Amniotic epithelial cell (primary cell): ENCODE results near the gene ADNP.

Experiments
- DNase-seq: peaks from one replicate; pipeline ENCODE4 v3.0.0-alpha.2; 2010; ENCODE audit warnings: low read depth

The ADNP gene

DNA sequence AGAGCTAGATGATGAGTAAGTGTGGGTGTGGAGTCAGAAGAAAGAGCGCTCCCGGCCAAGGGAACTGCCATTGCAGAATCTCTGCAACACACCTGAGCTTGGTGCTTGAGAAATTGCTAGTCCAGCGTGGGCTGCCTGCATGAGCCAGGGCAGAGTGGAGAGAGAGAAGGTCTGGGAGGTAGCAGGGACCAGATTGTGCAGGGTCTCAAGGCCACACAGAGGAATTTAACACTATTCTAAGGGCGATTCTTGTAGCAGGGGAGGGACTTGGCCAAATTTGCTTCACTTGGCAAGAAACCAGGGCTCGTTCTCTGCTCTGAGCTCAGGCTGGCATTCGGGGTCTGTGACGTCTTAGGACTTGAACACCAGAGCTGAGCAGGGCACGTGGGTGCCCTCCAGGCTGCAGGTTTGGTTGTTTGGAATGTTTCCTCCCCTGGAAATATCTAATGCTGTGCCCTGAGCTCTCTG is 82.9 kb downstream of the ADNP start:
- peak; percentile 14 for DNase-seq

DNA sequence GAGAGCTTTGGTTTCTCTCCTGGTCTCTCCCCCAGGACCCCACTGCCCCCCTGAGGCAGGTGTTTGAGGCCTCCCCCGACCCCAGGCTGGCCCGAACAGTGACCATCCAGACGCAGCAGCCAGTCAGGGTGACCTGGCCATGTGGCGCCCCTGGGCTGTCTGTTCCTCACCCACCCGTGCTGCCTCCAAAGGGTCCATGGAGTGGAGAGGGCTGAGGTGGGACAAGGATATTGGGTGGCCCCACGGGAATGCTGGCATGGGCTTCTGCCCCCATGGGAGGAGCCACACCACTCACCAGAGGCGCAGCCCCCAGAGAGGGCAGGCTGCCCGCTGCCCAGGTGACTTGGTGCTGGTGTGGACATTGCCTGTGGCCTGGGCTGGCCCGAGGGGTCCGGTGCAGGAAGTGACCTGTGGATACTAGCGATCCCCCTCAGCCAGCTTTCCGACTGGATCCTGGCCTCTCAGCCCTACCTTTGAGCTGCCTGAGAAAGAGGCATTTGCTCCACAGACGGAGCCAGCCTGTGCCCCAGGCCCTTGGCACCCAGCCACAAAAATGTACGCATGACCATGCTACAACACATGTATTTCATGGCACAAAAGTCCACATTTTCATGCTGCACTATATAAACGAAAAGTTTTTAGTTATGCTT is 85.5 kb downstream of the ADNP start:
- DNase-seq = no peak

GRCh38 chr20:50844430-50845100 is 86.7 kb downstream of the ADNP start:
- peak; percentile 78 for DNase-seq

GRCh38 chr20:50843331-50844276 is 87.6 kb downstream of the ADNP start:
- no peak for DNase-seq

DNA sequence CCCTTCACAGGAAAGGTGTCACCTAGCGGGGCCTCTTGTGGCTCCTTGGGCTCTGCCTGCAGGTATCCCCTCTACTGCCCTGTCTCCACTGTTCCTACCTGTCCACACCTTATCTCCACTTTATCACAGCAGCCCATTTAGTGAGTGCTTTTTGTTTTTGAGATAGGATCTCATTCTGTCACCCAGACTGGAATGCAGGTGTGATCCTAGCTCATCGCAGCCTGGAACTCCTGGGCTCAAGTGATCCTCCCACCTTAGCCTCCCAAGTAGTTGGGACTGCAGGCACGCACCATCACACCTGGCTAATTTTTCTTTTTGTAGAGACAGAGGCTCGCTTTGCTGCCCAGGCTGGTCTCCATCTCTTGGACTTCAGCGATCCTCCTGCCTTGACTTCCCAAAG is 88.4 kb downstream of the ADNP start:
- no peak for DNase-seq
